Activated B cell treated with CpG ODN at 0.5 μM for 24 hours (primary cell): ENCODE data around the gene CCDC78. TPM values are rescaled to one million over a fixed set of nuclear protein-coding genes. Genes with fewer than 3 reads are reported as not detected.

Experiments
- ATAC-seq: fragments of 200-7000 bp; cut with Tn5 transposase; one replicate; pipeline ENCODE4 v1.10.0; 2021; ENCODE audit warnings: low read depth, mild to moderate bottlenecking, moderate library complexity
- CTCF ChIA-PET: fragments of 350-600 bp; sonication (Branson Sonifier 250); formaldehyde crosslinking; loops from one replicate; lab custom pipeline; 2021; ENCODE audit warnings: antibody characterized with exemption; lab: Charles Lee
- POLR2A ChIA-PET: fragments of 350-600 bp; sonication (Branson Sonifier 250); formaldehyde crosslinking; loops from one replicate; lab custom pipeline; 2021; ENCODE audit warnings: antibody characterized with exemption; lab: Charles Lee
- DNase-seq: peaks from one replicate; pipeline ENCODE4 v3.0.0; 2022
- H3K27ac Mint-ChIP-seq: one replicate; pipeline ENCODE4 v1.8.0; 2020; ENCODE audit warnings: mixed read lengths
- H3K27me3 Mint-ChIP-seq: one replicate; pipeline ENCODE4 v1.8.0; 2021; ENCODE audit warnings: mixed read lengths
- H3K36me3 Mint-ChIP-seq: one replicate; pipeline ENCODE4 v1.8.0; 2021; ENCODE audit warnings: low read depth, mixed read lengths
- H3K4me1 Mint-ChIP-seq: one replicate; pipeline ENCODE4 v1.8.0; 2021; ENCODE audit warnings: mixed read lengths
- H3K4me3 Mint-ChIP-seq: one replicate; pipeline ENCODE4 v1.8.0; 2020; ENCODE audit warnings: mild to moderate bottlenecking, mixed read lengths
- H3K9me3 Mint-ChIP-seq: one replicate; pipeline ENCODE4 v1.8.0; 2020; ENCODE audit warnings: mixed read lengths
- intact Hi-C: fragments of 100-400 bp; cut with micrococcal nuclease; formaldehyde crosslinking; loops from one replicate; pipeline ENCODE4 v1.15.1; 2024
- total RNA-seq: library from RNA; stranded (reverse); gene quantifications from 2 replicates; pipeline ENCODE4 v1.2.3, GENCODE V29; 2022
- TF ChIP-seq, protein P1 (sequence below): fragments of 200-600 bp; IDR thresholded peaks from one replicate; pipeline ENCODE4 v1.8.0; 2022; ENCODE audit warnings: antibody characterized with exemption, mild to moderate bottlenecking

Gene CCDC78
- total RNA-seq, 1 donor from 2014 or later: 4.8 TPM

DNA sequence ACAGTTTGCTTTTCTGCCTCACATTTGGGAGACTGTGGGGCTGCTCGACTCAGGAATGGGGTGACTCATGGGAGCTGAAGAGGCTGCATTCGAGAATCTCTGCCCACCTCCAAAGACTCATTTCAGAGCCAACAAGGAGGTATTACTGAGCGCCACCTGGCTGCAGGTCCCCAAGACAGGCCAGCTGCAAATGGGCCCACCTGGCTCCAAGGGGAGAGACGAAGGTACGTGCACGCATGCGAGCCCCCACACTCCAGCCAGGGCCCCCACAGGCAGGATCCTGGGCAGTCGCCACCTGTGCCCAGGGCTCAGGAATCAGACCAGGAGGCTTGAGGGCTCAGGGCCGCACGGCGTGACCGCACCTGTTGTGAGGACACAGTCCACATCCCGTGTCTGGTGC is 6.7 kb upstream of the CCDC78 start:
- ATAC-seq (no peak), DNase-seq (no peak)
- ChIA-PET CTCF (interaction anchor here (1.0 kb wide), 1 partner anchor 12 kb away, joined by 3 read pairs; no protein-coding TSS in a partner anchor), POLR2A (no interaction called here)
- TF ChIP-seq, protein P1, sequence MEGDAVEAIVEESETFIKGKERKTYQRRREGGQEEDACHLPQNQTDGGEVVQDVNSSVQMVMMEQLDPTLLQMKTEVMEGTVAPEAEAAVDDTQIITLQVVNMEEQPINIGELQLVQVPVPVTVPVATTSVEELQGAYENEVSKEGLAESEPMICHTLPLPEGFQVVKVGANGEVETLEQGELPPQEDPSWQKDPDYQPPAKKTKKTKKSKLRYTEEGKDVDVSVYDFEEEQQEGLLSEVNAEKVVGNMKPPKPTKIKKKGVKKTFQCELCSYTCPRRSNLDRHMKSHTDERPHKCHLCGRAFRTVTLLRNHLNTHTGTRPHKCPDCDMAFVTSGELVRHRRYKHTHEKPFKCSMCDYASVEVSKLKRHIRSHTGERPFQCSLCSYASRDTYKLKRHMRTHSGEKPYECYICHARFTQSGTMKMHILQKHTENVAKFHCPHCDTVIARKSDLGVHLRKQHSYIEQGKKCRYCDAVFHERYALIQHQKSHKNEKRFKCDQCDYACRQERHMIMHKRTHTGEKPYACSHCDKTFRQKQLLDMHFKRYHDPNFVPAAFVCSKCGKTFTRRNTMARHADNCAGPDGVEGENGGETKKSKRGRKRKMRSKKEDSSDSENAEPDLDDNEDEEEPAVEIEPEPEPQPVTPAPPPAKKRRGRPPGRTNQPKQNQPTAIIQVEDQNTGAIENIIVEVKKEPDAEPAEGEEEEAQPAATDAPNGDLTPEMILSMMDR: no peak
- H3K9me3 Mint-ChIP-seq: no peaks in the 10 kb centered on the region
- H3K4me1 Mint-ChIP-seq: peaks cover 14% of the 10 kb centered on the region
- H3K4me3 Mint-ChIP-seq: no peak overlapping the region
- H3K27ac Mint-ChIP-seq: no peak overlapping the region
- no peaks in the 10 kb centered on the region for H3K27me3 Mint-ChIP-seq
- H3K36me3 Mint-ChIP-seq: peaks cover 47% of the 10 kb centered on the region
- intact Hi-C loops: no loop called here

DNA sequence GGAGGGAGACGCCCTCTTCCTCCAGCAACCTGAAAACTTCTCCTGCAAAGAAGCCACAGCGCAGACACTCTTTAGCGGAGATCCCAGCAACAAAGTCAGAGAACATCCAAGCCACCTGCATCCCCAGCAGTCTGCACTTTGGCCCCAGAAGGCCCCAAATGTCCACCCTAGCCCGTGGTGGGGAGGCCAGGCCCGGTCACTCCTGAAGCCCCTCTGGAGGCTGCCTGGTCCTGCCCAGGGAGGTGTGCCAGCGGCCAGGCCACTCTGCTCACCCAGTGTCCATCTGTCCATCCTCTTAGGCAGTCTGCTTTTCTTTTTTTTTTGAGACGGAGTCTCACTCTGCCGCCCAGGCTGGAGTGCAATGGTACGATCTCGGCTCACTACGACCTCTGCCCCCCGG is 6.1 kb upstream of the CCDC78 start:
- Mint-ChIP-seq H3K36me3 (peaks cover 42% of the 10 kb centered on the region), H3K4me3 (no peak overlapping the region), H3K27me3 (no peaks in the 10 kb centered on the region), H3K27ac (no peak overlapping the region), H3K9me3 (no peaks in the 10 kb centered on the region), H3K4me1 (peaks cover 8% of the 10 kb centered on the region)
- intact Hi-C loops: no loop called here
- TF ChIP-seq, protein P1: no peak
- ATAC-seq: no peak
- CTCF ChIA-PET: interaction anchor here (1.0 kb wide), 1 partner anchor 12 kb away, joined by 3 read pairs; no protein-coding TSS in a partner anchor
- POLR2A ChIA-PET: no interaction called here
- DNase-seq: no peak

DNA sequence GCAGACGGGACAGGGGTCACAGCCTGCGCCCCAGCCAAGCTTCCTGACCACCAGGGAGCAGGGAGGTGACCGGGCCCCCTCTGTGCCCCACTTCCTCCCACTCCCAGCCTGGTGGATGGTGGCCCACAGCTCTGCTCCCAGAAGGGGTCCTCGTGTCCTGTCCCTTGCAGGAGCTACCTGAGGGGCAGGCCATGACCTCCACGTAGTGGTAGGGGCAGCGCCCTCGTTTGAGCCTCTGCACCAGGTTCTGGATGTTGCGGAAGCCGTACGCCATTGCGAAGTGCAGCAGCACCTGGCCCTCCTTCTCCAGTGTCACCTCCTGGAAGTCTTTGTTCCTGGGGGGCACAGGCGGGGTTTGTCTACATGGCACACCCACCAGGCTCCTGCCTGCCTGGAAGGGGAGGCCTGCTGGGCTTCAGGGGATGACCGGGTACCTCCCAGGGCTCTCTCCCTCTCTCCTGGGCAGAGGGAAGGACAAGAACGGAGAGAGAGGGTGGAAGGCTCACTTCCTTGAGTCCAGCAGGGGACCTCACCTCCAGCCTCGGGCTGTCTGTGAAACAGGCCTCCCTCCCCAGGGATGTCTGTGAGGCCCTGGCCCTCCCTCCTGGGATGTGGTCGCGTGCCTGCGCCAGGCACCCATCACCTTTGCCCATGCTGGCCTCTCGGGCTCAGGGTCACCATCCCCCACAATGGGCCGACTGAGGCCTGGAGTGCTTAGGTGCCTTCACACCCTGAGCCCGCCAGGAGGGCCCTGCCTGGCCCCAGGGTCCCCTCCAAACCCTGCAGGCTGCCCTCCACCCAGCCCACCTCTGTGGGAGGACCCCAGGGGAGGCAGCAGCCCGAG is 4.6 kb upstream of the CCDC78 start:
- peaks cover 31% of the 10 kb centered on the region for H3K36me3 Mint-ChIP-seq
- ChIA-PET POLR2A (interaction anchor here (2.4 kb wide), 1 partner anchor 10 kb away, joined by 10 read pairs; the partner anchor contains the start of gene ANTKMT), CTCF (no interaction called here)
- H3K4me1 Mint-ChIP-seq: no peaks in the 10 kb centered on the region
- no peak overlapping the region for H3K27ac Mint-ChIP-seq
- TF ChIP-seq, protein P1: no peak
- H3K4me3 Mint-ChIP-seq: no peak overlapping the region
- intact Hi-C loops: no loop called here
- no peaks in the 10 kb centered on the region for H3K27me3 Mint-ChIP-seq
- no peak for ATAC-seq
- DNase-seq: no peak
- no peaks in the 10 kb centered on the region for H3K9me3 Mint-ChIP-seq

DNA sequence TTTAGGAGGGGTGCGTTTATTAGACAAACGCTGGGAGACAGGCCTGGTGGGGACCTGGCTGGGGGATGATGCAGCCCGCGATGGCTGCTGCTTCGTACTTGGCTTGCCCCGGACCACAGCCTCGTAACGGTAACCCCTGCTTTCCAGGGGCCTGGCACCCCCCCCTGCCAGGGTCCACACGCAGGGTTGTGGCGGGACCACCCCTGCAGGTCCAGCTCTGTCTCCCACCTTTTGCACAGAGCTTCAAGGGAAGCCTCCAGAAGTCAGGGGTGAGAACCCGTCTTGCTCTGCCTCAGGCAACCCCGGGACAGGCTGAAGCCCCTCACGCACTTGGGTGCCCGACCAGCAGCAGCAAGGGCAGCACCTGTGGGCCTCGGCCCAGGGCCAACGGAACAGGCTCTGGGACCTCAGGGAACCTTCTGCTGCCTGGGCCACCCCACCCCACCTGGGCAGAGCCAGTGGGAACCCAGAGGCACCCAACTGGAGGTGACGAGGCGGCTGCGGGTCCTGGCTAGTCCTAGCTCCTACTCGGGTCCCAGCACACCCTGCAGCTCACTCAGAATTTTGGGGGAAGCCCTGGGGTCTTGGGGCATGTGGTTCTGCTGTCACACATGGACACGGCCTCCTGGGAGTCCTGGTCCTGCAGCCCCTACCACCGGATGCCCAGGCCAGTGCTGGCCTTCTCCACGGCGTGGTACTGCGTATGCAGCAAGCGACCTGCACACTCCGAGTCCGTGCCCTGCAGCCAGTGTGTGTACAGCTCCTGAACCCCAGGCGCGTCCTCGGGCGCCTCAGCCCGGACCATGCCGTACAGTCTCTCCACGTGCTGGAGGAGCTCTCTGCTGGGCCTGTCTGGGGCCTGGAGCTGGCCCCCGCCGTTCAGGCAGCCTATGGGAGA is 3.8 kb upstream of the CCDC78 start:
- intact Hi-C loops: no loop called here
- Mint-ChIP-seq H3K27me3 (no peaks in the 10 kb centered on the region), H3K4me3 (no peak overlapping the region), H3K9me3 (no peaks in the 10 kb centered on the region), H3K4me1 (peaks cover 2% of the 10 kb centered on the region), H3K36me3 (peaks cover 23% of the 10 kb centered on the region), H3K27ac (no peak overlapping the region)
- TF ChIP-seq, protein P1: no peak
- ChIA-PET CTCF (interaction anchor here (1.4 kb wide), 1 partner anchor 18 kb away, joined by 4 read pairs; no protein-coding TSS in a partner anchor), POLR2A (interaction anchor here (1.0 to 2.4 kb wide), 2 partner anchors 9 to 14 kb away, joined by 3 to 10 read pairs; partner anchors contain the start of gene ANTKMT)
- ATAC-seq (no peak), DNase-seq (no peak)
